Measurements from ENCODE around the gene VAV1.

GRCh38 chr19:6903446-6903845 is 130.9 kb downstream of the VAV1 start:
- TF ChIP-seq POLR2A (IDR thresholded peaks at IDR 0.05; ENCODE audit: extremely low read depth, insufficient read length) (no peak), CTCF (IDR thresholded peaks at IDR 0.05; ENCODE audit: low read depth, low read length) (no peak)
